NCI-H1105 (cell line): ENCODE results near the gene STIMATE.

Experiments used
- DNase-seq: peaks from one replicate; lab custom pipeline; 2025; lab: John Stamatoyannopoulos, UW

Gene STIMATE

DNA sequence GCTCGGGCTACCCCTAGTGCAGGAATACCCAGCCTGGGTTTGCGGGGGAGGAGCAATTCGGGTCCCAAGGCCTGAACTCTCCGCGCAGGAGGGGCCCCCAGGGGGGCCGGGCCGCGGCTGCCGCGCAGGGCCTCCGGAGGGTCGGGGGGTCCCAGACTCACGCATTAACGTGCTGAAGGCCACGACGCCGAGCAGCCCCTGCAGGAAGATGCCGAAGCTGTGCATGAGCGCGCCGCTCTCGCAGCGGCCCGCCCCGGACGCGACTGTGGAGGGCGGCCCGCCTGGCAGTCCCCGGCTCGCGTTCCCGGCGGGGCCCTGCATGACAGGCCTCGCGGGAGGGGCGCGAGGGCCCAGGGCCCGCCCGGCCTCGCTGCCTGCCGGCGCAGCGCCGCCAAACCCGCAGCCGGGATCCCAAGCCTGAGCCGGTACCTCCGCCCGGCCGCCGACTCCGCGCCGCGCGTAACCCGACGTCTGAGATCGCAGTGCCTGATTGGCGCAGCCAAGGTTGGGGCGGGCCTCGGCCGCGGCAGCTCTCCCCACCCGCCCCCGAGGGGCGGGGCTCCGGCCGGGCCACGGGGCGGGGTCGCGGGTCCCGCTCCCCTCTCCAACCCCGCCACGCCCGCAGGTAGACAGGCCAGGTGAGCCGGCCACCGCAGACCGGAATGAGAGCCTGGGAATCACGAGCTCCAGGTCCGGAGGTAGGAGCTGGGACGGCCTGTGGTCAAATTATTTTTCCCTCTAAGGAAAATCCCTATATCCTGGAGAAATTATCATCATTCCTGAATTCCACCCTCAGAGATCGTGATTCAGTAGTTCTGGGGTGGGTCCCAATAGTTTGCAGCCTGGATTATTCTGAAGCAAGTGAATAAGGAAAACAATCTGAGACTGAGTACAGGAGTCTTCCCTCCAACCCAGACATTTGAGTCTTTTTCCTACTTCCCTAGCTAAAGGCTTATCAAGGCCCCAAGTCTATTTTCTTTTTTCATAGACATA is at the start of gene STIMATE:
TSS of gene STIMATE (minus strand) at position 419 of the 993 bp plus-strand sequence. CDS start at position 321, 98 bp downstream.
- peak; percentile 54 for DNase-seq

DNA sequence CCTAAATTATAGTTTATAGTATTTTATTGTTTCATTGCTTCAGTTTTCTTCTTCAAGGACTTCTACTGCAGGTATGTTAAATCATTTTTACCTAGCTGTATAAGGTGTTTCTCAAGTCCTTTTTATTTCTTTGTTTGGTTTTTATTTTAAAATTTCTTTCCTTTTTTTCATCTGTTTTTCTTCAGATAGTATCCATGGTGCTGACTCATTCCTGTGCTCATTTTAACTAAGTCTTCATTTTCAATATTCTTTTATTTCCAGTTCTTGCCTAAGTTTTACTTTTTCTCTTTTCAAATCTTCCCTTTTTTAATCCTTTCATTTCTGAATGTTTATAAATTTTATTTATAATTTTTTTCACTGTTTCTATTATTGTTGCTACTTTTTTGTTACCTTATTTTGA is 42.3 kb upstream of the STIMATE start:
- DNase-seq: no peak

DNA sequence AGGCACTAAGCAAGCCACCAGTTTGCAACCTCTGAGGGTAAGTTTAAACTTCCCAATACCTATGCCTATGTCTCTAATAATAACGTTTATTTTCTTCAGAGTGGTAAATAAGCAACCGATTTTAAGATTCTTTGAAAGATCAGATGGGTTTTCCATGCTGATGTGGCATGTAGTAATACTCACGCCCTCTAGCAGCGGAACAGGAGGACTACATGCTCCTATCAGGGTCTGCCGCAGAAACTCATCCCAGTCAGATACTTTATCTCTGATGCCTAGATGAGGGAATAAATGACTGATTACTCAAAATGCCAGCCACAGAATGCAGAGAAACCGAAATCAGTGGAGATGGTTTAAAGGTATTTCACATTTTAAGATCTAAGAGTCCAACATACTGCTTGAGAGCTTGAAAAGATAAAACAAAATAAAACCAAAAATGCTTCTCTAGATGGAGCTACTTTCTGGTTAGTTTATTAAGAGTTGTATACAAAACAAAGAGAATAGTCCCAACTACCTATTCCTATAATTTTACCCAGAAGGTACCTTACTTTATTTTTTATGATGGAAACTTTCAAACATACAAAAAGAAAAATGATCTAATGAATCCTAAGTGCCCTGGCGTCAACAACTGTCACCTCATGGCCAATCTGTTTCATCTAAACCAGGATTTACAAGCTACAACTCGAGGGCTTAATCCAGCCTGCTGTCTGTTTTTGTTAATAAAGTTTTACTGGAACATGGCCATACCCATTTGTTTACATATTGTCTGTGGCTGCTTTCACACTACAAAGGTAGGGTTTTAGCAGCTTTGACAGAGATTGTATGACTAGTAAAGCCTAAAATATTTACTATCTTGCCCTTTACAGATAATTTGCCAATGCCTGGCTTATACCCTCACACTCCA is 37.5 kb upstream of the STIMATE start:
- DNase-seq: no peak

DNA sequence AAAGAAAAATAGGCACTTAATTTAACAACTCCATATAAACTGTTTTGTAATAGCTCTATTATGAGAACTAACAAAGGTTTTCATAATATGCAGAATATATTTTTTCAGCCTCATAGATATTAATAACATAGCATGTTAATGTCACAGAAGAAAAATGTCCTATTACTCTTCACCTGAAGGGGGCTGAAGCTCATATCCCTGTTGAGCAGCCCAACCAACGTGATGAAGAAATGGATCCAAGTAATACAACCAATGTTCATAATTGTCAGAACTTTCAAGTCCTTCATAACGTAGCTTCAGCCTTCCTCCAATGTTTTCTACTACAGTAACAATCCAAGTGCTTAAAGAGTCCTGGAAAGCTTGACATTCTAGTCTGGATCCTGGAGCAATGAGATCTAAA is 34.5 kb upstream of the STIMATE start:
- DNase-seq: no peak

DNA sequence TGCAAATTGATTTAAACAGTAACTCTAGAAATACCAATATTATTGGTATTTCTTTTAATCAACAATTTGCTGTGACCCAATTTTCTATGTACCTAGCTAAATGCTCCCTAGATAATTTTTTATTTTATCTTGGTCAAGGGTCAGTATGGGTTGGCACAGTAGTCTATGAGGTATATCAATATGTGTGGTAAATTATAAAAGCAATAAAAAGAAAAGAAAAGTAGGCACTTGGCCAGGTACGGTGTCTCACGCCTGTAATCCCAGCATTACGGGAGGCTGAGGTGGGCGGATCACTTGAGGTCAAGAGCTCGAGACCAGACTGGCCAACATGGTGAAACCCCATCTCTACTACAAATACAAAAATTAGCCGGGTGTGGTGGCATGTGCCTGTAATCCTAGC is 34.0 kb upstream of the STIMATE start:
- no peak for DNase-seq

DNA sequence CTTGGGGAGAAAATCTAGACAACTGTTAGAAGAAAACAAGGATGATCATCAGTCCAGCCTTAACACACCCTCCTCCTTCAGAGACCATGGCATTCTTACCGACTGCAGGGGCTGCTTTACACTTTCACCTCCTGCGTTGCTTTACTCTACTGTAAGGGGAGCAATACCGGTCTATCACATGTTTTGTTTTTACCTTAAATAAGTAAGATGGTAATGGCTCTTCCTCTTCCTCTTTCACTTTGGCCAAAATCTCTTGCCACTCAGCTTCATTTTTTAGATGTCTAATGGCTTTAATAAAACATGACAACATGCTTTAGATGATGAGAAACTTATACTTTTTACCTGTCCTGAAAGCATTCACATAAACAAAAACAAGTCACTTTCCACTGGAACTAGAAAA is 33.4 kb upstream of the STIMATE start:
- DNase-seq: no peak

DNA sequence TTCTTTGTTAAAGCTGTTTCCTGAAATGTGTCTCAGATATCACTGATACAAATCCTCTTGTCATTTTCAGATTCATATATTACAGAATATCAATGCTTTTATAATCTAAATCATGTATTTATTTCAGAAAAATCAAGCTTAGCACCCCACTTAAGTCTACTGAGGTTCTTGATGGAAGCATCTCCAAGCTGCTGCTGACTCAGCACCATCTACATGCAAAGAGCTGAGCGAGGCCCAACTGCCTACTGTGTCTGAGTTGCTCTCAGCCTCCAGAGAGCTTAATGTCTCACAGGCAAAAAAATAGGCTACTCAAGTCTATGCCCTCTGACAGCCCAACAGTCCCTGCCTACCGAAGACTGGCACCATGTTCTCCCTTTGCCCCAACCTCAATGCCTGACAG is 29.2 kb upstream of the STIMATE start:
- DNase-seq: no peak

DNA sequence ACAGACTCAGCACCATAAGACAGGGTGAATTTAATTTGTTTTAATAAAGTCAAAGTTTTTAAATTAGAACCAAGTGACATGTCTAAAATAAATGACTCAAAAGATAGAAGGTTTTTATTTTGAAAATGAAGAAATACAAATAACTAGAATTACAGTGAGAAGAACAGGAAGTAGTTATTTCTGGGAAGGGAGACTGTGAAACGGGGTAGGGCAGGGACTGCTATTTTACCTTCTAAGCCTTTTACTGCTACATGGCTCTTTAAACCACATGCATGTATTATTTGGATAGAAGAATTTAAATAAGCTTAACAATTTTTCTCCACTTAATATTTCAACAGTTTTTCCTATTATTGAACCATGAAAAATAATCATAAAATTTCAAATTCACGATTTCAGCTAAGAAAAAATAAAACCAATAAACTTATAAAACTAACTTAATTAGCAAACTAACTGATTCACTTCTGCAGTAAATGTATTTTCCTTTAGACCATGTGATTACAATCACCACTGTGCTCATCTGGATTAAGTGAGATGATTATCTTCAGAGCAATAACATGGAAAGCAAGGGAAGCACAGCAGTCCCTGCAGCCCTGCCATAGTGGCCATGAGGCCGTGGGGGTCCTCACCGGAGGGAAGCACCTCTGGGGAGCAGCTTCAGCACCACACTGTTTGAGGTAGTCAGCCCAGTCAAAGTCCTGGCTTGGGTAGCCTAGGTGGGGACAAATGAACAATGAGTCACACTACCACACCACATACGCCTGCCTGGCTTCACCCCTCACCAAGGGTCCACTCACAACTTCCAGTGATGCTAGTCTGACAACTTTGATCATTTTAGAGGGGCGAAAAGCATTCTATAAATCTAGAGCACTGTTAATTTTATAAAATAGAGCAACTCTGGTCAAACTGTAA is 28.3 kb upstream of the STIMATE start:
- DNase-seq: no peak

DNA sequence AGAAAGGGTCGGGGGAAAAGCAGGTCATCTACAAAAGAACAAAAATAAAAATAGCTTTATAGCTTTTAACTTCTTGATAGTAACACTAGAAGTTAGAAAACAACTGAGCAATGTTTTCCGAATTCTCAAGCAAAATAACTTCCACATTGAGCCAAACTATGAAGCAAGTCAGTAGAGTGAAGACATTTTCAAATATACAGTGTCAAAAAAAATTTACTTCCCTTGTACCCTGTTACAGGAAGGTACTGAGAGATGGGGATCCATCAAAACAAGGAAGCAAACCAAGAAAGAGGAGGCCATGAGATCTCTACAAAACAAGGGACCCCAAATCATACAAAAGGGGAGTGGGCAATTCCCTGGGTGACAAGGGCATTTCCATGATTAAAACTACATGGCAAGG is 26.6 kb upstream of the STIMATE start:
- no peak for DNase-seq

DNA sequence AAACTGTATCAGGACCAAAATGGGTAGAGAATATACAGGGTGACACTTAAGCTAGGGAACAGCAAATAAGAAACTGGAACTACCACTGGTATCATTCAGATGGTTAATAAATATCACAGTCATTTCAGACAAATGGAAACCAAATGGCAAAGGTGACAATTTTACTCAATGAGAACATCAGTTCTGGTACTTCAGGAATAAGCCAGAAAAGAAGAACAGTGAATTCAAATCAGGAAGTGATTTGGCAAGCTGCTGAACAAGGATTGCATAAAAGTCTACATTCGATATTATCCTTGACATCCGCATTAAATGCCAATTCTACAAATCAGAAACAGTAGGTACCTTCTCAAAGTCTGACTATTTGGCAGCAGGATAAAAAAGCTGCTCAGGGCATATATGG is 23.5 kb upstream of the STIMATE start:
- DNase-seq: no peak

DNA sequence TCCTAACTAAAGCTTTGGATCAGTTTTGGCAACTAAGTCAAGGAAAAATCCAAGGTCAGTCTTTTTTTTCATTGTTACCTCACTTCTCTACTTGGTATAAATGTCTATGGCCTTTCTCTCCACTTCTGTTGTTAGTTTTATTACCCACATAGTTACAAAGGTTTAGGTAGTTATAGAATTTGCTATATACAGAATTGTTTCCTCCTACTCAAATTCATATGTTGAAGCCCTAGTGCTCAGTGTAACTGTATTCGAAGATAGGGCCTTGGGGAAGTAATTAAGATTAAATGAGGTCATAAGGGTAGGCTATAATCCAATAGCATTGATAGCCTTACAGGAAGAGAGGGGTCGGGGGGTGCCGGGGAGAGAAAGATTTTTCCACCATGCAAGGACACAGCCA is 19.7 kb upstream of the STIMATE start:
- no peak for DNase-seq

DNA sequence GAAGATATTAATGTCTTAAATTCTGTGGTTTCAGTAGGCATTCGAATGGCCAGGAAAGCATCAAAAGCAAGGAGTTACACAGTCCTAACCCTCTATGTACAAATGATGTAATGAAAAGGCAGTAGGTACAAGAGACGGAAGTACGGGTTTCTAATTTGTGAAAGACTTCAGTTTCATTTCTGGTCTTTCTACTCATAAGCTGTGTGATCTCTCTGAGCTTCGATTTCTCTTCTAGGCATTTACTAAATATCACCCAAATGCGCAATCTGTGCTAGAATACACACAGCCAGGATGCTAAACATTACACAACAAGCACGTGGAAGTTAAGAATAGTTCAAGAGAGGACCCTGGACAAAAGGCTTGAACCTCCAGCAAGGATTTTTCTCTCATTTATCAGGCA is 17.9 kb upstream of the STIMATE start:
- no peak for DNase-seq

DNA sequence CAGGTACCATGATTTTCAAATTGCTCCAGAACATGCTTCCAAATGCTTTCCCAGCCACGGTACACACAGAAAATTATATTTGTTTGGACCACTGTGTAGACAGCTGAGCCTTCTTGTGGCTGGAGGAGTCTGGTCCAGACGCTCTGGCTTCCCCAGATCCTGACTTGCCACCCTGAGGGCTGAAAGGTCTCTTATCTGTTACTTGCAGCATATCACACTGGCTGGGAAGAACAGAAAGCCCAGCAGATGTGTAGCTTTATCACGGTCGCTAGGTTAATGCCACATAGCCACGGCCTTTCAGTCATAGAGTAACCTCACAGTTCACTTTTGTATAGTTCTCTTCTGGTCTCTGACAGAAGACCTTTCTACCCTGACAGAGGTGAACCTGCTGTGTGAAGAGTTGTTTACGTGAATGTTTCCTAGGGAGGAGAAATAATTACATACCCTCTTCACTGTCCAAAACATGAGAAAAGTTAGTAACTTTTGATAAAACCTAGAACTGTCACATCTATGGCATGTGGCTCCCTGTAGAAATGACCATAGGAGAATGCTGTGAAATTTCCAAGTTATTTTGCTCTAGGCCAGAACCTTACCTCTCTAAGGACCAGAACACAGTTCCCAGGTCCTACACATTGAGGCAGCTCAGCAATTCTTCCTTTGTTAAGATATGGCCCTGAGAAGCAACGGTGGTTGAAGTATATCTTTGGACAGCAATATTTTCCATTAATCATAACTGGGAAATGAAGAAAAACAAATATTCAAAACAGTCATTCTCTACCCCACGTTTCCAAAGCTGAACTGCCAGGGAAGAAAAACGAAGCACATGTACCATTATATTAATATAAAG is 15.8 kb upstream of the STIMATE start:
- no peak for DNase-seq

DNA sequence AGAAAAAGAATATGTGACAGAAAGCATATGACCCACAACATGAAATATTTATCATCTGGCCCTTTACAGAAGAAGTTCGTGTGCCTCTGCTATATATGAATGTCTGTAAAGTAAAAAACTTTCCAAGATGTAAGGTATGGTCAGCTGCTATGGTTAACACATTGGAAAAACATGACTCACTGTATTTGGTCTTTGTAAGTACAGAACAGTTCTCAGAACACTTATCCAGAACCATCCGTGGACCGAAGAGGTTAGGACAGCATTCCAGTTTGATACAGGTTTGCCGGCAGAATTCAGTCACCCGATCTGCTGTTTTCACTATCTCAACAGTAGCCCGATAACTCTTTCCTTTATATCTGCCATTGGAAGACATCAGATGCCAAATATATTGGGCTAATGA is 13.5 kb upstream of the STIMATE start:
- no peak for DNase-seq

DNA sequence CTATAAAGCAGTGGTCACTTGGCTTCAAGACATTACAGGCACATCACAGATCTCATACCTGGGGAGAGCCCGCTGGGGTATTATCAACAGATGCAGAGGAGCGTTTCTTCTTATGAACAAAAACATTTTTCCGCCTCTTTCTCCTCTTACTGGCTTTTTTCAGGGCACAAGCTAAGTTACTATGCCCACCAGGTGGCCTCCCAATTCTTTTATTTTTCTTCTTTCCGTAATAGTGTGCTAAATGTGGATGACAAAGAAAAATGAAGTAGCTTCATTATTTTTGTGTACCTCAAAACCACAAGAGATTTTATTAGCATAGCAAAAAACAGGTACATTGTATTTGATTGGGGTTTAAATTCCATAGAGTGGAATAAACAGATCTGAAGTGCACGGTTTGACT is 10.1 kb upstream of the STIMATE start:
- DNase-seq: no peak

DNA sequence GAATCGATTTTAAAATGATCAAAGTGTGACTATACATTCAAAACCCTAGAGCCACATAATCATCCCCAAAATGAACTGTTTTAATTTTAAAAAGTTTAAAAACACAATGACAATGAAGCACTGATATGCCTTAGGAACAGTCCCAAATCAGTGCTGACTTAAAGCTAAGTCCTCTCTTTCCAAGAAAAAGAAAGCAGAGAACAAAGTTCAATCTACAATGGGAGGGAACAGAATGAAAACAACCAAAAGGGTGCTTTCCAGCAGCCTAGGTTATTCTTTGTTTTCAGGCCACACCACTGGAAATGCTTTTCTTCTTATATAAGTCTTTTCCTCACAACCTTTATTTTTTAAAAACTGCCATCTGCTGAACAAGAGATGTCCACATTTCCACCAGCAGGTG is 7.2 kb upstream of the STIMATE start:
- no peak for DNase-seq

DNA sequence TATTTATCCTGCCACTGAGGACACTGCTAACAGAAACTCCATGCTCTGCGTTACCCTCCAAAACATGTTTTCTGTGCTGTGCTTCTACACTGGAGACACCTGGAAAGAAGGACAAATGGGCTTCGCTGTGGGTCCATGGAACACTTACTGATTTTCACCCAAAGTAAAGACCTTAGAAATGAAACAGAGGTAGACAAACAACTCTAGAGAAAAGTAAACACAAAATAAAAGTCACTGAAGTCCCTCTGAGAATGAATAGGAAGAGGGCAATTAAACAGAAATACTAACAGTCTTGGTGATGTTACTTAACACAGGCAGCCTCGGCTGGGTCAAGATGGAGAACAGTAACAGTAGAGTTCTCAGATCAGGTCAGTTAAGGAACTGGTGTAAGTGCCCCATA is 6.7 kb upstream of the STIMATE start:
- DNase-seq: no peak

DNA sequence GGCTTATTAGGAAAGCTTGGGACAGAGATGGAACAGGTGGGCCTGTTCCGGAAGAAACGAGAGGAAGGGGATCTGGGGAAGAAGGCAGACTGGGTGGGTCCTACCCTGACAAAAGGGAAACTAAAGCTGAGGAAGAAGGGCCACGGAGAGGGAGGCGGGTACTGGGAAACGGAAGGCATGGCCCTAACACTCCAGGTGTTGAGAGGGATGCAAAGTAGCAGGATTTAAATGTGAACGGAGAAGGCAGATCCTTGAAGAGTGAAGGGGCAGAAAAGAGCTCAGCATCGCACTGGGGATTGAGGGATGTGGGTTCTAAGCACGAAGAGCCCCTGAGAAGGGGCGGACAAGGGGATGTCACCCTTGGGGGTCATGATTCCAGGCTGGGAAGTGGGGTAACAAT is 735 bp downstream of the STIMATE start:
- no peak for DNase-seq

DNA sequence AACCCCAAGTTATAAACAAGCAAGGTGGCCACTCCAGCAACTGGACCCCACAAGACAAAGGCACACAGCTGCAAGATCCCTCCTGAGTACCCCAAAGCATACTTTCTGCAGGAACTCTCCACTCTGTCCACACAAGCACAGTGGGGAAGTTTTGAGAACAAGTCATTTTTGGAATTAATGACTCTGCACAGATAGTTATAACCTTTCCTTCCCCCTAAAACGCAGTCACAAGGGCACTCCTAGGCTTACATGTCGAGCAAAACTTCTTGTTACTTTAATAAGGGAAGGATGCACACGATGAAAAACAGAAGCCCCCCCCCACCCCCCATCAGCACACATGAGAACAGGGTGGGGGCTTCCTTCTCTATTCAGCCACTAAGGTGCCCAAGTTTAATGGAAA is 1.2 kb downstream of the STIMATE start:
- DNase-seq: no peak

DNA sequence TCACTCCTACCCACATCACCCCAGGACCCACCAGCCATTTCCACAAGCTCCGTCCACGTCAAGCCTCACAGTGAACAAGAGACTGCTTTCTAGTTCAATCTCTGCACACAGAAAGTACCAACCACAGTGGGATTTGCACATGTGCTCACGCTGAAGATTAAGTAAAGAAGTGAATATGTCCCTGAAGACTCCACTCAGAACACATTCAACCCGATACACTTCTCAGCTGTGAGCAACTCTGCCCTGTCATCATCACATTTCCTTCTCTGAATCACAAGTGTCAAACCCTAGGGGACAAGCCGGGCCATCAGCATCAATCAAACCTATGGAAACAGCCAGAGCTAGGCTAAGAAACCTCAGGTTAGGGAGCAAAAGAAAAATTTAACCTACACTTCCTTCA is 1.9 kb downstream of the STIMATE start:
- DNase-seq: no peak

DNA sequence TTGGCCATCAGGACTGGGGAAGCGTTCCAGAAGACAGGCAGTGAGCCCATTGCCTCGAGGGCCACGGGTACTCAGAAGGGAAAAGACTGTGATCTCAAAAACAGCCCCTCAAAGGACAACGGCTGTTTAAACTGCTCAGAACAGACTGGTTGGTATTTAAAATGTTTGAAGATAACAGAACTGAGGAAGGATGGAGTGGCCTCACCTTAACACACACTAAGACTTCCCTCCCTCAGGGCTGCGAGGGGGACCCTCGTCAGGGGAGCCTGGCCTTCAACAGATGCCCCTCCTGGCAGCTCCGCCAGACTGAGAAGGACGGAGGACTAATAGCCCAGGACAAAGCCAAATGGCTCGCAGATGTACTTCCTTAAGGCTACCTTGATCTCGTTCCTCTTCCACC is 2.6 kb downstream of the STIMATE start:
- DNase-seq: no peak
